ENCODE measurements around the gene CD38.

The CD38 gene

DNA sequence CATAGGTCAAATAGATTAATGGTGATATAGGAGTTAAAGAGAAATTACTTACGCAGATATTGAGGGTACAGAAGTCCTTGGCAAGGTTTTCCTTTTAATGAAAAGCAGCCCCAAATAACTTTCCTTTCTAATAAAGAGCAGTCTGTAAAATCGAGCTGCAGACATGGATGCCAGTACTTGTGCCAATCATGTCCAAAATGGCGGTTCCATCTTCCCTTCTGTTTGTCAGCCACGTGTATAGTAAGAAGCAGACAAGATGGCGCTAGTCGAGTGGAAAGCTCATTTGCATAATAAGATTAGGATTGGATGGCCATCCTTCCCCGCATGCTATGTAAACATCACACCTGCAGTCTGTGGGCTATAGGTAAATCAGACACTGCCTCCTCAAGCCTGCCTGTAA, 92.0 kb downstream of the CD38 start:
- no peak for FAIRE-seq

DNA sequence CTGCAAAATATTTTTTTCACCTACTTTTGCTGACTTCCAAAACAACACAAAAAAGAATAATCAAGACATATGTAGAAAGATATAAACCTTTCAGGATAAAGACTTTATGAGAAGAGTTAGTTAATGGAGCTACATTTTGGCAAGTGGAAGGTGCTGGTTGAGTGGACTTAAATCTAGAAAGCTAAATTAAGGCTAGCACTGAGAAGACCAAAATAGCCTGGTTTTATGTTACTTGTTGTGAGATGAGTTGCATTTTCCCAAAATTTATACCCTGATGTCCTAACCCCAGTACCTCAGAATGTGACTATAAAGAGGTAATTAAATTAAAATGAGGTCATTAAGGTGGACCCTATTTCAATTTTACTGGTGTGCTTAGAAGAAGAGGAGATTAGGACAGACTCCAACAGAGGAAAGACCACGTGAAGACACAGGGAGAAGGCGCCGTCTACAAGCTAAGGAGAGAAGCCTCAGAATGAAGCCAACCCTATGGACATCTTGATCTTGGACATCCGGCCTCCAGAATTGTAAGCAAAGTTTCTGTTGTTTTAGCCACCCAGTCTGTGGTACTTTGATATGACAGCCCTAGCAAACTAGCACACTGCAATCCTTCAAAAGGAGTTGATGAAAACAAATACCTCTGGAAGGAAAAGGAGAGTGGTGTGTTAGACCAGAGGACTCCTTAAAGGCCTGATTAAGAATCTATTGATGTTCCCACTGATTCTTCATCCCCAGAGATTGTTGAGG, 93.0 kb downstream of the CD38 start:
- no peak for FAIRE-seq

DNA sequence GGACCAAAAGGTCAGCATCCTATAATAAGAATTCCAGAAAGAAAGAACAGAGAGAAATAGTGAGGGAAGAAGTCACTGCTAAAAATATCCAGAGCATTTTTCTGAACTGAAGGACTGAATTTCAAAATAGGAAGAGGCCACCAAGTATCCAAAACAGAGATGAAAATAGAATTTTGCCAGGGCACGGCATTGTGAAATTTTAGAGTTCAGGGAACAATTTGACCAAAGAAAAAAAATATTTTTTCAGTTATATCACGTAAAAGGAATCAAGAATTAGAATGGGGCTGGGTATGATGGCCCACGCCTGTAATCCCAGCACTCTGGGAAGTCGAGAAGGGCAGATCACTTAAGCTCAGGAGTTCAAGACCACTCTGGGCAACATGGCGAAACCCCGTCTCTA, 95.0 kb downstream of the CD38 start:
- no peak for FAIRE-seq

DNA sequence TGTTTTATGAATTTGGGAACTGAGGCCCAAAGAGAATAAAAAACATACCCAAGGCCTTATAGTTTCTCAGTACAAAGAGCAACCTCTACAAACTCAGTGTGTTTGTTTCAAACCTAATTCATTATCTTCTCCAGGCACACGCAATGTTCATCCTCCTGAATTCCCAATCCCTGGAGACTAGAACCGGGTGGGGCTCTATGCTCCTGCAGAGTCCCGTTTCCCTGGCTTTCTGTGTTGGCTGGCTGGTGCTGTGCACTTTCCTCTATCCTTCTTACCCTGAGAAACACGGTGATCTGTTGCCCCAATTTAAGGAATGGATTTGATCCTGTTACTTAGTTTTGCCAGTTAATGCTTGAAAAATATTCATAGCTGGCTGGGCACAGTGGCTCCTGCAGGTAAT, 96.5 kb downstream of the CD38 start:
- no peak for FAIRE-seq

DNA sequence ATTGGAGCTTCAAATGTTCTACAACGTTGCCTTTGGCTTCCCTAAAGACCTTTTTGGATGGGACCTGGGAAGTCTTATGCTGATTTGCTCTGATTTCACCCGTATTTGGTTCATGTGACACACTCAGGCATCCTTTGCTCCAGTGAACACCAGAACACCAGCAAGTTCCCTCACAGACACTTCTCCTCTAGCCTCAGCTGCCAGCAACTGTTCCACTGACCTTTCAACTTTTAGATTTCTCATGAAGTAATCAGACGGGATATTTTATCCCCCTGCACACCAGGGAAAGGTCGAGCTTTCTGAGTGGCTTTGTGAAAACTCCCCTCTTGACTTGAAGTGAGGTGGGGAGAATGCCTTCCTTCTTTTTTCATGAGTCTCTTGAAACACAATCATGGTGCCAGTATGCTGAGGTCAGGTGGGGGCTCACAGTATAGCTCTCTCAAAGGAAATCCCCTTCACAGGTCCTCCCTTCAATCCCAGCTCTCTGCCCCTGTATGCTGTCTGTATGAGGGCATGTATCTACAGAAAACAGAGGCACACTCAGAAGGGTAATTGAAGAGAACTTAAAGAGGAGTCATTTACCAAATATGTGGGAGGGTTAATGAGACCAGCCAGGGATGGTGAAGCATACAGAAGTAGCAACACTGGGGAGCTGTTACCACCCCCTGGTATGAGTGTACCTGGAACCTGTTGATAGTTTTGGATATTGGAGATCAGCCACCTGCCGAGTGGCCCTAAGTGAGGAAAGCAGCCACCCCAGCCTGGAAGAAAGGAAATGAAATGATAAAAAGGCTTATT, 97.7 kb downstream of the CD38 start:
- no peak for FAIRE-seq

DNA sequence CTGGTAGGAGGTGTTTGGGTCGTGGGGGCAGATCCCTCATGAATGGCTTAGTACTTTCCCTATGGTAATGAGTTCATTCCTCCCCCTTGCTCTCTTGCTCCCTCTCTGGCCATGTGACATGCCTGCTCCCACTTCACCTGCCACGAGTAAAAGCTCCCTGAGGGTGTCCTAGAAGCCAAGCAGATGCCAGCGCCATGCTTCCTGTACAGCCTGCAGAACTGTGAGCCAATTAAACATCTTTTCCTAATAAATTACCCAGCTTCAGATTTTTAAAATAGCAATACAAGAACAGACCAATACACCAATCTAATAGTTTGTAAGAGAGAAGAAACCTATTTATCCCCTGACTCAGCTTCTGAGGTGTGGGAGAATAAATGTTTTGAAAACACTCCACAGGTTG, 99.9 kb downstream of the CD38 start:
- no peak for FAIRE-seq

DNA sequence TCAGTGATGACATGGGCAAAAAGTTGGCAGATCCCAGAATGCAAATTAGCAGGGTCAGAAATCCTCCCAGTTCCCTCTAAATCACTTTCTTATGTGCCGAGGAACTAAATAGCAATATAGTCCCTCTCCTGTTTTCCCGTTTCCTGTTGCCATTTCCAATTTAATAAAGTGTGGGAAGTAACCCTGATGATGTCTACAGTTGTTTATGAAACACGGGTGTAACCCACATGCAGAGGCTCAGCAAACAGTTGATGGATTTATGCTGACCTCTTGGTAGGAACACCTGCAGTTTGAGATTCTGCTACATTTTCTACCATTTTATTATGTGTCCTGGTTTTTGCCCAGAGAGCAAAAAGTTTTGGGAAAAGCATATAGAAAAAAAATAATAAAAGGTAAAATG, 103.7 kb downstream of the CD38 start:
- FAIRE-seq, result no peak

DNA sequence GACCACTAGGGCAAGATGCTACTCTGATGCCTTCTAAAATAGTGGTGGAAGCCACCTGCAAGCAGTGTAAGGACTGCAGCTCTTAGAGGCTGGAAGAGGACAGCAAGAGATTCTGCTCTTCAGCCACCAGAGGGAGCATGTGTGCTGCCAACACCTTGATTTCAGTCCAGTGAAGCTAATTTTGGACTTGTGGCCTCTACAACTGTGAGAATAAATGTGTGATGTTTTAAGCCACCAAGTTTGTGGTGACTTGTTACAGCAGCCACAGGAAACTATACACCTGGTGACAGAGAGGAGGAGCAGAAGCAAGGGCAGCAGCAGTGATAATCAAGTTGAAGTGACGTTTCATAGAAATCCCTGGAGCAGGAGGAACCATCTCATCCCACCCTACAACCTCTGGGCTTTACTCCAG, 104.6 kb downstream of the CD38 start:
- FAIRE-seq, result no peak

DNA sequence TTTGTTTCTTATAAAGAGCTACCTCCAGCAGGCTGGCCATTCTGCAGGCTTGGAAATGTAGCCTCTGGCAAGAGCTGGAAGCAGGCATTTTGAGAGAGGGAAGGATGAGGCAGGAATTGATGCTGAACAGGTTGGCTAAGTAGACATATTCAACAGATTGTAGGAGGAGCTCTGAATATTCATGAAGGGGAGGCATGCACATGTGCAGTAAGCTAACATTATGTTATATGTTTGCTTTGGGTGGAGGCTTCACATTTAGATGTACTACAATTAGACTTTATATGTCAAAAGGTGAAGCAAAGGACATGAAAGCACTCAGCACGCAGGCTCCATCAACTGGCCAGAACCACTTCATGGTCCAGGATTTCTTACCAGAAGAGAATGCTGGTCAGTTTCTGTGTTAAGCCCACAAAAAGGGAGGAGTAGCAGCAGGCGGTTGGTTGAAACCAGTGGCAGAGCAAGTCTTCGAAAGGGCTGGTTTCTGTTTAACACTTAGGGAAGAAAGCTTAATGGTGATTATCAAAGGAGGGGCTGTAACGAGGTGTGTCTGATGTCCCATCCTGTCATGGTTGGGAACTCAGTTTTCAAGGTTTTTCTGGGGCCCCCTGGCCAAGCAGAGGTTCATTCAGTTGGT, 105.6 kb downstream of the CD38 start:
- no peak for FAIRE-seq

DNA sequence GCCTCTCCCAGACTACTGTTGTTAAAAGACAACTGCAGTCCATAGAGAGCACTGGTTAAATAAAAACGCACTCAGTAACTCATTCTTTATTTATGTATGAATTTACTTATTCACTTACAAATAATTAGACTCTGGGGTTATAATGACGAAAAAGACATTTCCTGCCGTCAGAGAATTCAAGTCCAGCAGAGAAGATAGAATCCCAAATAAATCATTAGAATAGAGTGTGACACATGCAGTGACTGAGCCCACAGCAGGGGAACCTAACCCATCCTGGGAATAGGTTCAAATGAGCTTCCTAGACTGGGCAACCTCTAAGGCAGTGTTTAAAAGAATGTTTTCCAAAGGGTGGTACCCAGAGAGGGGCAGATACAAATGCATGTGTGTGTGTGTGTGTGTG, 106.5 kb downstream of the CD38 start:
- no peak for FAIRE-seq

DNA sequence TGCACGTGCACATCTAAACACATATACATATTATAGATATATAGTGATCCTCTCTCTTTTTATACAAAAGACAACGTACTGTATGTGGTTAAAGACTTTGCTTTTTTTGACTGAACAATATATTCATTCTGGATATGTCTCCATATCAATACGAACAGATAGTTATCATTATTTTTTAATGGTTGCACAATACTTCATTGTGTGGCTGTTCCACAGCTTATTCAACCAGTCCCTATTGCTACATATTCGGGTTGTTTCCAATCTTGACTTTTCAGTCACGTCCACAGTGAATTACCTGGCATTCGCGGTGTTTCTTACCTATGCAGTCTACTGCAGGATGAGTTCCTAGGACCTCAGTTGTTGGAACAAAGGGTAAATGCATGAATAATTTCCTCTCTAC, 107.3 kb downstream of the CD38 start:
- FAIRE-seq, result no peak

DNA sequence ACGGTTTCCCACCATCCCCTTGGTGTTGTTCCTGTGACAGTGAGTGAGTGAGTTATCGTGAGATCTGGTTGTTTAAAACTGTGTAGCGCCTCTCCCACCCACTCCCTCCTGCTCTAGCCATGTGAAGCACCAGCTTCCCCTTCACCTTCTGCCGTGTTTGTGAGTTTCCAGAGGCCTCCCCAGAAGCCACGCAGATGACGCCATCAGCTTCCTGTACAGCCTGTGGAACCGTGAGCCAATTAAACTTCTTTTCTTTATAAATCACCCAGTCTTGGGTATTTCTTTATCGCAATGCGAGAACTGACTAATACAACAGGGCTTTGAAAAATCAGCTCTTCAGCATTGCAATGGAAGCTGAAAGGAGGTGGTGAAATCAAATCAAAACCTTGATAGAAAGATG, 110.4 kb downstream of the CD38 start:
- no peak for FAIRE-seq

DNA sequence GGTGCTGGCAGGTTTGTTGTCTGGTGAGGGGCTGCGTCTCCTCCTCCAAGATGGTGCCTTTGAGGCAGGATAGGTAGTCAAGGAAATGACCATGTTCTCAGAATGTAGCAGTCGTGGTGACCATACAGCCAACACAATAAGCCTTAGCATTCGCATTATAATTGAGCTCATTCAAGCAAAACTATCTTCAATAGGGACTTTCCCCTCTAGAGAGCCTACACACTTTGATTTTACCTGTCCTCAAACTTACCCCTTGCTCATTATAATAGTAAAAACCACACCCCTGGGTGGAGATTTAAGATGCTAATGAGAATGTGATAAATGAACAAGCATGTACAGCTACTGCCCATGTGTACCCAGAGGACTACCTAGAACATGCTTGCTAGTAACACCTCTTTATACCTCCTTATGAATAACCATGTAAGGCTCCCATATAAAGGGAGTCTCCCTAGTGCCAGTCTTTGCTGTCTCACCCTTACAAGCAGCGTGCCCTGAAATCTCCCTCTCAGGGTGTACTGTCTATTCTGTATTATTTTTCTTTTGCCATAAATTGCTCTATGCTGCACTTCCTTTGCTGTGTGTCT, 112.2 kb downstream of the CD38 start:
- FAIRE-seq, result no peak

DNA sequence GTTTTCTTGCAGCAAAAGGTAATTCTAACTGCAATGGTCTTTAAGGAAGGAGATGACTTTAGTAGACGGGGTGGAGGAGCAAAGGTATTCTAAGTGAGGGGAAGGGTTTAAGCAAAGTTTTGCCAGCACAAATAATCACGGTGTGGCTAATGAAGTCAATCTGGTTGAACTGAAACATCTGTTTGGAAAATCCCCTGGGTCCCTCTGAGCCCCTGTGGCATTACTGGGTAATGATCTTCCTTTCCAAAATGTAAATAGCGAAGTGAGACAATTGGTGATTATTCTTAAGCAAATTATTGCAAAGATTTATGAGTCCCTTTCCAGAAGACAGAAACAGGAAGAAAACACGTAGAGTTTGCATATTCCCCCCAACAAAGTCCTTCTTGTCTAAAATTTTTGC, 113.2 kb downstream of the CD38 start:
- FAIRE-seq, result no peak

DNA sequence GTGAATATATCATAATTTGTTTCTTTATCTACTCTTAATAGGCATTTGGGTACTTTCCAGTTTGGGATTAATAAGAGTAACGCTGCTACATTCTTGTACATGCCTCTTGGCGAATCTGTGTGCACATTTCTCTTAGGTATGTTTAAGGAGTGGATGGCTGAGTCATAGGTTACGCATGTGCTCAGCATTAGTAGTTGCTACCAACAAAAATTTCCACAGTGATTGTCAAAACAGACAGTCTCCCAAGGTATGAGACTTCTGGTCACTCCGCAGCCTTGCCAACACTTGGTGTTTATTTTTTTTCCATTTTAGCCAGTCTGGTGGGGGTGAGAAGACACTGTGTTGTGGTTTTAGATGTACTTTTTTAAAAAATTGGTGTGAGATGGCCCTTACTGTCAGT, 115.8 kb downstream of the CD38 start:
- no peak for FAIRE-seq

DNA sequence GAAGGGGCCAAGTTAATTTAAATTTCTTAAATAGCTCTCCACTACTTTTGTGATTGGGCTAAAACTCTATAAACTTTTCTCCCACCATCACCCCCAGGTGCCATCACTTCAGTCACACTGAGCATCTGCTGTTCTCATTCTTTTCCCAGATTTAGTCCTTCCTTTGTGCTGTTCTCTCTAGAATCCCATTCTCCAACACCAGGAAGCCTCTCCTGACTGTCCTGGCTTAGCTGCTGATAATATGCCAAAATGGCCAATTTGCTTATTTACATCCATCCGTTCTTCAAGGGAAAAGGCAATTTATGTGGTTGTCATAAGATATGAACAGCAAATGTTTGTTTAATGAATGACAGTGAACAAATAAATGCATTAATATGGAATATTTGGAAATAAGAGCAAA, 116.3 kb downstream of the CD38 start:
- FAIRE-seq, result no peak

DNA sequence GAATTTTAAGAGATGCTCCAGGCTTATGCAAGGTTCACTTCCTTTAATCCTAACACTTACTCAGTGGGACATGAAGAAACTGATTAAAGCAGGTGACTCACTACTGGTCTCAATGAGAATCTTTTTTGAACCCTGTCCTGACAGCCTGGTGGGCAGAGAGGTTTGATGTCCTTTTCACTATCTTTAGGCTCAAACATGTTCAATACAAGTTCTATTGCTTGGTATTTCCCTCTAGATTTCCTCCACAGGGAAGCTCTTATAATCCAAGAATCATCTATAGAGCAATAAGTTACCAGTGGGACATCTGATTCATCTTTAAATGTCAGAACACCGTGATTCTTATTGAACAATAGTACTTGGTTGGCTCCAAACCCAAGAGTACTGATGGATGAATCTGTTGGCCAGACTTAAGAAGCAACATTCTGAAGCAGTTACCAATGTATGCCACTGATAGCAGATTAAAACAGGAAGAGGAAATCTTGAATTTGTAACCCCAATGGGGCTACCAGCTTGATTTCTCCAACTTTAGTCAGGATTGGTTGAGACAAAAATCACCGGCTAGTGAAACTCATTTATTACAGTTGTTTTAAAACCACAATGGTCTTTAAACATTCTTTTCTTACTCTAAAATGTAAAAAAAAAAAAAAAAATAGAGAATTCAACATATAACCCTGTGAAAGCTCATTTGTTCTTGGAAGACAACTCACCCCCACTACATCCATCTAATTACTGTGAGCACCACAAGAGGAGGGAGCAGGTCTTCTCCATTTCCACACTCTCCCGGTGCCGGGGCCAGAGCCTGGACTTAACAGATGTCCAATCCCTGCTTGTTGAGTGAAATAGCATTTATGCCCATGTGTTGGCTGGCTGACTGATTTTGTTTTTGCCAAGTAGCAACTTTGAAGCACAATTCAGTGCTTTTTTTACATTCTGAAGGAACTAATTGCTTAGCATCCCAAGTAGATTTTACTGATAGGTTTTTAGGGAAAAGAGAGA, 117.1 kb downstream of the CD38 start:
- no peak for FAIRE-seq

DNA sequence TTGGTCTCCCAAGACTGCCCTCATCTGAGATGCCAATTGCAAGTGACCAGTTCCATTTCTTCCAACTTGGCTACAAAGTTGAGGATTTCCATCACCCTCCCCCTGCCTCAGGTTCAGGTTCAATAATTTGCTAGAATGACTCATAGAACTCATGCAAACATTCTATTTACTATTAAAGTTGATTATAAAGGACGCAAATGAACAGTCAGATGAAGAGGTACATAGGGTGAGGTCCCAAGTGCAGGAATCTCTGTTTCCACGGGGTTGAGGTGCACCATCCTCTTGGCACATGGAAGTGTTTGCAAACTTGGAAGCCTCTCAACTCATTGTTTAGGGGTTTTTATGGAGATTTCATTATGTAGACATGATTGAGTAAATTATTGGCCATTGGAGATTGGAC, 119.4 kb downstream of the CD38 start:
- FAIRE-seq, result no peak

DNA sequence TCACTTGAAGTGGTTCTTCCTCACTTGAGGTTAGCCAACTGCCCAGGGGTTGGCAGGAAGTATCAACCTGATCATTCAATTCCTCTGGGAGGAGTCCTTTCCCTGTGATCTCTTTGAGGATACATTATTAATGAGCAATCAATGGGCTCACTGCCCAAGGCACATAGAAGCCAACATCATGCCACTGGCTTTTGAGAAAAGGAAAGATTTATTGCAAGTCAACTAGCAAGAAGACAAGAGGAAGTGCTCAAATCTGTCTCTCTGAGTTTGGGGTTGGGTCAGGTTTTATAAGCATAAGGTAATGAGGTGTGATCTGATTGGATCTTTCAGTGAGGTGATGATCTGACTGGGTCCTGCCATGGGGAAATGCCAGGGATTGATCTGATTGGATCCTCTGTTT, 120.8 kb downstream of the CD38 start:
- FAIRE-seq, result no peak

DNA sequence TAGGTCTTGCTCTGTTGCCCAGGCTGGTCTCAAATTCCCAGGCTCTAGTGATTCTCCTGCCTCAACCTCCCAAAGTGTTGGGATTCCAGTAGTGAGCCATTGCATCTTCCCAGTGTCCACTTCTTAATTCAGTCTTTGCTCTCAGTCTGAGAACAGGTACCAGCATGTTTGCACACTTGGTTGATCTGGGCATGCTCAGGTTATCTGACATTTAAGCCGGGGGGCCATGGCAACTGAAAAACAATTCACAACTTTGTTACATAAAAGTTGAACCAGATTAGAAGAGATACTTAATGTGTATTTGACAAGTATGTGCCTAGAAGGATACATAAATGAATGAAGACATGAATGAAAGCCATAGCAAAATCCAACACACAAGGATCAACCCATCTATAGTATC, 121.4 kb downstream of the CD38 start:
- no peak for FAIRE-seq

DNA sequence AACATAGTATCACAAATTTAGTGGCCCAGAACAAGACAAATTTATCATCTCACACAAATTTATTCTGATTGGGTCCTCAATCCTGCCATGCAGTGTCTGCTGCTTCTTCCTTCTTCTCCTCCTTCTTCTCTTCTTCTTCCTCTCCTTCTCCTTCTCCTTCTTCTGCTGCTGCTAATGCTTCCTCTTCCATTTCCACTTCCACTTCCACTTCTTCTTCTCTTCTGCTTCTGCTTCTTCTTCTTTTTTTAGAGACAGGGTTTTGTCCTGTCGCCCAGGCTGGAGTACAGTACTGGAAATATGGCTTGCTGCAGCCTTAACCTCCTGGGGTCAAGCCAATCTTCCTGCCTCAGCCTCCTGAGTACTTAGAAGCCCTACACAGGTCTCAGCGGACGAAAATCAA, 122.9 kb downstream of the CD38 start:
- FAIRE-seq, result no peak

DNA sequence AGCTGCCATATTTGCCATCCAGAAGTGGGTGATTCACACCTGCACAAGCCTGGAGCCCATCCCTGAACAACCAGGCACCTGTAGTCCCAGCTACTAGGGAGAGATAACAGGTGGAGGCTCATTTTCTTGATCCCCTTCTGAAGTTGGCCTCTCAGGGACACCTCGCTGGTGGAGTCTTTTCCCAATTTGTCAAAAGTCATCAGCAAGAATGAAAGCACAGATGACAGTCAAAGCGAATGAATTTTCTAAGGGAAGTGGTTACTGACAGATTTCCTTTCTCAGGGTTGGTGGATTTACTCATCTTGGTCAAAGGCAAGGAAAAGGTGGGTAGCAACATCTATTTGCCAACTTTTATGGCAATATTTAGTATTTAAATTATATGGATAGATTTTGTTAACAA, 123.9 kb downstream of the CD38 start:
- FAIRE-seq, result no peak

DNA sequence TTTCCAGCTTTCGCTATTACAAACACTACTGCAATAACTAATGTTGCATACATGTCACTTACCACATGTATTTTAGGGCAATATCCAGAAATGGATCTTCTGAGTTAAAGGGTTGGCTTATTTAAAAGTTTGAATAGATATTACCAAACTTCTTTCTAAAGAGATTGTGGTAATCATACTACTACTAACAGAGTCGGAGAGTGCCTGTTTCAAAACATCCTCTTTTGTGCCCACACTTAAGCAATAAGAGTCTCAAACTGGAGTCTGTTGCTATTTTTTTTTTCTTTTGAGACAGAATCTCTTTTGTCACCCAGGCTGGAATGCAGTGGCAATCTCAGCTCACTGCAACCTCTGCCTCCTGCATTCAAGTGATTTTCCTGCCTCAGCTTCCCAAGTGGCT, 124.6 kb downstream of the CD38 start:
- no peak for FAIRE-seq

All from G401.6 (cell line).